Heart right ventricle (tissue), 16 donors: ENCODE measurements around the gene CYB561D2. TPM values are rescaled to one million over a fixed set of nuclear protein-coding genes. Genes with fewer than 3 reads are reported as not detected.
A peak's percentile ranks its signal among the peaks of the same experiment; 100 is the strongest.

Experiments
- ATAC-seq, 8 donors: fragments of 200-7000 bp; cut with Tn5 transposase; one replicate each; pipeline ENCODE4 v1.9.1; 2020; ENCODE audit warnings: mild to moderate bottlenecking in 8 of 8, moderate library complexity in 8 of 8, moderate number of reproducible peaks in 1 of 8
- DNase-seq, 2 donors: peaks; one replicate each; pipeline ENCODE4 v3.0.0-alpha.2; 2020
- H3K27ac ChIP-seq, 10 donors: fragments of 200-600 bp; sonication (generic) in 2 of 10; one replicate each; pipeline versions ENCODE4 v1.5.0 to v1.8.0; 2020 to 2022; ENCODE audit warnings: mild to moderate bottlenecking in 3 of 10
- H3K27me3 ChIP-seq, 7 donors: fragments of 200-600 bp; one replicate each; pipeline ENCODE4 v1.8.0; 2021 to 2022; ENCODE audit warnings: mild to moderate bottlenecking in 2 of 7
- H3K36me3 ChIP-seq, 9 donors: fragments of 200-600 bp; sonication (generic) in 1 of 9; one replicate each; pipeline versions ENCODE4 v1.5.0 to v1.8.0; 2020 to 2022; ENCODE audit warnings: mild to moderate bottlenecking in 2 of 9
- H3K4me1 ChIP-seq, 9 donors: fragments of 200-600 bp; sonication (generic) in 1 of 9; one replicate each; pipeline versions ENCODE4 v1.5.0 to v1.8.0; 2020 to 2022; ENCODE audit warnings: mild to moderate bottlenecking in 4 of 9
- H3K4me3 ChIP-seq, 10 donors: fragments of 200-600 bp; sonication (generic) in 2 of 10; one replicate each; pipeline versions ENCODE4 v1.5.0 to v1.8.0; 2020 to 2022; ENCODE audit warnings: mild to moderate bottlenecking in 7 of 10, moderate library complexity in 2 of 10
- H3K9me3 ChIP-seq, 11 donors: fragments of 200-600 bp in 10 of 11; sonication (generic) in 2 of 11; one replicate each; pipeline versions ENCODE4 v1.5.0 to v1.8.0; 2013 to 2022; ENCODE audit warnings: mild to moderate bottlenecking in 2 of 11, control low read depth in 1 of 11, moderate library complexity in 1 of 11
- CTCF ChIP-seq, 9 donors: fragments of 200-600 bp; sonication (generic) in 2 of 9; IDR thresholded peaks; one replicate each; pipeline versions ENCODE4 v1.5.0 to v1.8.0; 2021 to 2022; ENCODE audit warnings: antibody characterized with exemption in 9 of 9, mild to moderate bottlenecking in 5 of 9, moderate library complexity in 1 of 9
- WGBS, 2 donors: extraction: QIAGEN DNeasy Blood & Tissue Kit; methylation state at CpG; one replicate each; pipeline ENCODE4 v1.1.7; 2013; ENCODE audit warnings: inconsistent platforms in 1 of 2; 5-methylcytosine and 5-hydroxymethylcytosine counted together
- intact Hi-C, 10 donors: fragments of 100-400 bp; cut with DNase I; formaldehyde crosslinking; loops; one replicate each; pipeline versions ENCODE4 v1.11.1 to v1.14.2; 2022
- polyA plus RNA-seq, 2 donors: library from polyadenylated mRNA; stranded (reverse); fragments of 200-250 nt; gene quantifications; one replicate each; pipeline ENCODE4 v1.2.3, GENCODE V29; 2013
- total RNA-seq, 10 donors: library from RNA; stranded (reverse); fragmentation: NEBNext Ultra II Directional in 3 of 10; extraction: Animal tissue kit (Norgen Biotek cat#: 25700) in 3 of 10; gene quantifications; one replicate each; pipeline versions ENCODE4 v1.2.1 to v1.2.4, GENCODE V29; 2021 to 2023
- donor health status: Arrhythmogenic right ventricular cardiomyopathy.
- donor health status: ischemic (EF 13 %, LVEDD 7.1; RV severe dilation, severe dysfunction).
- donor health status: healthy with polysubstance abuse.
- donor health status: DM: no; HTN: yes; CAD: no.
- donor health status: DM: no; HTN: no; CAD: no.
- donor health status: ischemic (EF 25% LVEDD 6.9; RV normal size, moderate dysfunction).
- donor health status: ischemic (EF 25% LVEDD 5.7; RV mildly dilated, moderate dysfunction).
- donor health status: healthy.
- donor health status: DM: yes; HTN: yes; CAD: no.
- donor health status: Ischemic cardiomyopathy.
- donor health status: ischemic (EF 35%, LVEDD 5.7; RV mildly dilated, moderate dysfunction).
- donor health status: nonischemic (EF 11% LVEDD 7.7; RV severe dilation, severe dysfunction).
- donor health status: DM: yes; HTN: yes; CAD: no.
- donor health status: PGD.
- donor health status: ischemic (EF 29% LVEDD 5.4; RV normal size, mild dysfunction).
- donor health status: nonischemic (EF 23%, LVEDD 6.1; RV moderate dilation, normal function).

Gene CYB561D2
- total and polyA plus RNA-seq, 12 donors = 3.9 to 21.8 (median 5.8) TPM

GRCh38 chr3:50353245-50354004 lies 2.8 kb downstream of the CYB561D2 start:
- Histone ChIP-seq H3K4me1 (peaks cover 40 to 77% (median 64%) of the 10 kb centered on the region in 9 donors), H3K27me3 (no peaks in the 10 kb centered on the region), H3K36me3 (peaks cover 0 to 69% (median 23%) of the 10 kb centered on the region in 9 donors), H3K4me3 (no peak overlapping the region), H3K9me3 (no peaks in the 10 kb centered on the region), H3K27ac (no peak overlapping the region)
- intact Hi-C loops = loop anchor here in 2 of 10 donors (5.0 kb wide), 2 partner anchors 189 to 259 kb away; partner anchors contain the start of gene CISH (in 1 of the 2)
- no peak for DNase-seq
- no peak for ATAC-seq
- no peak for TF ChIP-seq CTCF (IDR thresholded peaks at IDR 0.05)
- WGBS, 2 donors = 82 to 86% methylated on average over 12 of the region's 12 CpGs

GRCh38 chr3:50354186-50354764 lies 3.6 kb downstream of the CYB561D2 start:
- Histone ChIP-seq H3K4me1 (peaks cover 42 to 75% (median 65%) of the 10 kb centered on the region in 9 donors), H3K36me3 (peaks cover 0 to 60% (median 23%) of the 10 kb centered on the region in 9 donors), H3K9me3 (no peaks in the 10 kb centered on the region), H3K27me3 (no peaks in the 10 kb centered on the region), H3K27ac (no peak overlapping the region), H3K4me3 (no peak overlapping the region)
- intact Hi-C loops = loop anchor here in 2 of 10 donors (5.0 kb wide), 2 partner anchors 188 to 258 kb away; partner anchors contain the start of gene CISH (in 1 of the 2)
- TF ChIP-seq CTCF (IDR thresholded peaks at IDR 0.05) = no peak
- ATAC-seq (no peak), DNase-seq (no peak)
- 73 to 74% methylated on average over 5 of the region's 5 CpGs for WGBS, 2 donors

- Histone ChIP-seq H3K9me3 (no peaks in the 10 kb centered on the region), H3K4me3 (no peak overlapping the region), H3K4me1 (peaks cover 38 to 72% (median 59%) of the 10 kb centered on the region in 9 donors), H3K27me3 (no peaks in the 10 kb centered on the region), H3K27ac (peak overlapping the region in 1 of 10 donors; percentile 11), H3K36me3 (peaks cover 0 to 60% (median 23%) of the 10 kb centered on the region in 9 donors)
- intact Hi-C loops = loop anchor here in 3 of 10 donors (5.0 kb wide), 2 partner anchors 187 to 257 kb away; partner anchors contain the start of gene CISH (in 2 of the 3)
- WGBS, 2 donors = 87 to 94% methylated on average over 7 of the region's 7 CpGs
- TF ChIP-seq CTCF (IDR thresholded peaks at IDR 0.05) = no peak
- DNase-seq (no peak), ATAC-seq (no peak)
These were observed 4.2 kb downstream of the CYB561D2 start for GRCh38 chr3:50354850-50355249.

- ATAC-seq (no peak), DNase-seq (no peak)
- 48 to 54% methylated on average over 5 of the region's 5 CpGs for WGBS, 2 donors
- intact Hi-C loops = loop anchor here in 1 of 10 donors (5.0 kb wide), 1 partner anchor 256 kb away; the partner anchor contains the start of gene CISH
- H3K27ac ChIP-seq = peak overlapping the region in 7 of 10 donors; percentile 31 to 97 (median 49)
- no peaks in the 10 kb centered on the region for H3K9me3 ChIP-seq
- peaks cover 0 to 60% (median 23%) of the 10 kb centered on the region in 9 donors for H3K36me3 ChIP-seq
- no peak for TF ChIP-seq CTCF (IDR thresholded peaks at IDR 0.05)
- H3K4me3 ChIP-seq = peak overlapping the region in 8 of 10 donors; percentile 20 to 98 (median 90)
- H3K4me1 ChIP-seq = peaks cover 35 to 67% (median 52%) of the 10 kb centered on the region in 9 donors
- no peaks in the 10 kb centered on the region for H3K27me3 ChIP-seq
These were observed 5.3 kb downstream of the CYB561D2 start for GRCh38 chr3:50355829-50356552.
